RPMI7951 (cell line): ENCODE results near the gene HYLS1. TPM values are rescaled to one million over a fixed set of nuclear protein-coding genes. Genes with fewer than 3 reads are reported as not detected.
"Not testable (repeated sequence)": the region's sequence is repeated elsewhere in the genome, so short reads cannot be mapped to it uniquely, and the experiment has no call there.

Source experiments
- DNase-seq: peaks from one replicate; pipeline ENCODE4 v3.0.0-alpha.2; 2012; ENCODE audit warnings: low read depth
- total RNA-seq: library from RNA; depleted of rRNA; stranded (reverse); fragments of >200 nt; shearing (Covaris generic); gene quantifications from 2 replicates; pipeline ENCODE4 v1.2.3, GENCODE V29; 2014; rRNA removed

Gene HYLS1
- 30.2 and 36.4 TPM in 2 replicates for total RNA-seq

- DNase-seq, result peak; percentile 99
Measured at GRCh38 chr11:125887373-125888324, at the start of gene HYLS1. TSS of gene HYLS1 (plus strand) at chr11:125887668. CDS start at chr11:125899369, 11,701 bp downstream.

GRCh38 chr11:125842321-125842948 is 45.0 kb upstream of the HYLS1 start:
- no peak for DNase-seq

- no peak for DNase-seq
Measured at GRCh38 chr11:125846188-125846587, 41.3 kb upstream of the HYLS1 start.

GRCh38 chr11:125857670-125858069 is 29.8 kb upstream of the HYLS1 start:
- DNase-seq, result not testable (repeated sequence)

GRCh38 chr11:125862786-125863185 is 24.7 kb upstream of the HYLS1 start:
- not testable (repeated sequence) for DNase-seq

GRCh38 chr11:125865354-125865753 is 22.1 kb upstream of the HYLS1 start:
- DNase-seq, result not testable (repeated sequence)

- no peak for DNase-seq
Measured at GRCh38 chr11:125869521-125869920, 17.9 kb upstream of the HYLS1 start.

GRCh38 chr11:125871391-125872137 is 15.9 kb upstream of the HYLS1 start:
- DNase-seq, result peak; percentile 44

- no peak for DNase-seq
Measured at GRCh38 chr11:125872138-125872491, 15.4 kb upstream of the HYLS1 start.

- DNase-seq, result peak; percentile 29
Measured at GRCh38 chr11:125873881-125874555, 13.4 kb upstream of the HYLS1 start.

GRCh38 chr11:125874556-125875124 is 12.8 kb upstream of the HYLS1 start:
- peak; percentile 81 for DNase-seq

GRCh38 chr11:125881291-125881690 is 6.2 kb upstream of the HYLS1 start:
- no peak for DNase-seq

GRCh38 chr11:125883375-125883774 is 4.1 kb upstream of the HYLS1 start:
- DNase-seq, result no peak

GRCh38 chr11:125886997-125887372 is 483 bp upstream of the HYLS1 start:
- peak; percentile 74 for DNase-seq

- DNase-seq, result no peak
Measured at GRCh38 chr11:125890447-125891100, 3.1 kb downstream of the HYLS1 start.

GRCh38 chr11:125892071-125892470 is 4.6 kb downstream of the HYLS1 start:
- DNase-seq, result no peak

- no peak for DNase-seq
Measured at GRCh38 chr11:125892994-125893393, 5.5 kb downstream of the HYLS1 start.

GRCh38 chr11:125901872-125902271 is 14.4 kb downstream of the HYLS1 start:
- DNase-seq, result no peak

GRCh38 chr11:125902277-125902926 is 14.9 kb downstream of the HYLS1 start:
- DNase-seq, result no peak
